Ishikawa (cell line): ENCODE measurements around the gene SURF6.

ENCODE experiments used
- CEBPB ChIP-seq: IDR thresholded peaks from 2 replicates; pipeline ENCODE4 v1.6.1; 2012
- CREB1 ChIP-seq: IDR thresholded peaks from 2 replicates; pipeline ENCODE4 v1.6.1; 2012; ENCODE audit warnings: low read depth
- EGR1 ChIP-seq: IDR thresholded peaks from 2 replicates; pipeline ENCODE4 v1.6.1; 2012
- EP300 ChIP-seq: IDR thresholded peaks from 2 replicates; pipeline ENCODE4 v1.6.1; 2012; ENCODE audit warnings: borderline replicate concordance
- FOXM1 ChIP-seq: IDR thresholded peaks from 2 replicates; pipeline ENCODE4 v1.6.1; 2012; ENCODE audit warnings: low read depth, borderline replicate concordance
- NFIC ChIP-seq: IDR thresholded peaks from 2 replicates; pipeline ENCODE4 v1.6.1; 2012
- RAD21 ChIP-seq: IDR thresholded peaks from 2 replicates; pipeline ENCODE4 v1.6.1; 2012; ENCODE audit warnings: low read depth
- TAF1 ChIP-seq: IDR thresholded peaks from 2 replicates; pipeline ENCODE4 v1.6.1; 2012; ENCODE audit warnings: low read depth, mild to moderate bottlenecking
- TEAD4 ChIP-seq: IDR thresholded peaks from 2 replicates; pipeline ENCODE4 v1.6.1; 2012
- YY1 ChIP-seq: IDR thresholded peaks from 2 replicates; pipeline ENCODE4 v1.6.1; 2012; ENCODE audit warnings: low read depth
- TF ChIP-seq, protein P1 (sequence below): IDR thresholded peaks from 2 replicates; pipeline ENCODE4 v1.6.1; 2012
- TF ChIP-seq, protein P2 (sequence below): IDR thresholded peaks from 2 replicates; pipeline ENCODE4 v1.6.1; 2012
- TF ChIP-seq, protein P3 (sequence below): IDR thresholded peaks from 2 replicates; pipeline ENCODE4 v1.6.1; 2012; ENCODE audit warnings: low read depth, mild to moderate bottlenecking

- TF ChIP-seq, protein P1, sequence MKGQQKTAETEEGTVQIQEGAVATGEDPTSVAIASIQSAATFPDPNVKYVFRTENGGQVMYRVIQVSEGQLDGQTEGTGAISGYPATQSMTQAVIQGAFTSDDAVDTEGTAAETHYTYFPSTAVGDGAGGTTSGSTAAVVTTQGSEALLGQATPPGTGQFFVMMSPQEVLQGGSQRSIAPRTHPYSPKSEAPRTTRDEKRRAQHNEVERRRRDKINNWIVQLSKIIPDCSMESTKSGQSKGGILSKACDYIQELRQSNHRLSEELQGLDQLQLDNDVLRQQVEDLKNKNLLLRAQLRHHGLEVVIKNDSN, result no peak
- TF ChIP-seq CEBPB, result no peak
- TF ChIP-seq, protein P2, sequence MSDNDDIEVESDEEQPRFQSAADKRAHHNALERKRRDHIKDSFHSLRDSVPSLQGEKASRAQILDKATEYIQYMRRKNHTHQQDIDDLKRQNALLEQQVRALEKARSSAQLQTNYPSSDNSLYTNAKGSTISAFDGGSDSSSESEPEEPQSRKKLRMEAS, result no peak
- no peak for TF ChIP-seq TAF1
- TF ChIP-seq, protein P3, sequence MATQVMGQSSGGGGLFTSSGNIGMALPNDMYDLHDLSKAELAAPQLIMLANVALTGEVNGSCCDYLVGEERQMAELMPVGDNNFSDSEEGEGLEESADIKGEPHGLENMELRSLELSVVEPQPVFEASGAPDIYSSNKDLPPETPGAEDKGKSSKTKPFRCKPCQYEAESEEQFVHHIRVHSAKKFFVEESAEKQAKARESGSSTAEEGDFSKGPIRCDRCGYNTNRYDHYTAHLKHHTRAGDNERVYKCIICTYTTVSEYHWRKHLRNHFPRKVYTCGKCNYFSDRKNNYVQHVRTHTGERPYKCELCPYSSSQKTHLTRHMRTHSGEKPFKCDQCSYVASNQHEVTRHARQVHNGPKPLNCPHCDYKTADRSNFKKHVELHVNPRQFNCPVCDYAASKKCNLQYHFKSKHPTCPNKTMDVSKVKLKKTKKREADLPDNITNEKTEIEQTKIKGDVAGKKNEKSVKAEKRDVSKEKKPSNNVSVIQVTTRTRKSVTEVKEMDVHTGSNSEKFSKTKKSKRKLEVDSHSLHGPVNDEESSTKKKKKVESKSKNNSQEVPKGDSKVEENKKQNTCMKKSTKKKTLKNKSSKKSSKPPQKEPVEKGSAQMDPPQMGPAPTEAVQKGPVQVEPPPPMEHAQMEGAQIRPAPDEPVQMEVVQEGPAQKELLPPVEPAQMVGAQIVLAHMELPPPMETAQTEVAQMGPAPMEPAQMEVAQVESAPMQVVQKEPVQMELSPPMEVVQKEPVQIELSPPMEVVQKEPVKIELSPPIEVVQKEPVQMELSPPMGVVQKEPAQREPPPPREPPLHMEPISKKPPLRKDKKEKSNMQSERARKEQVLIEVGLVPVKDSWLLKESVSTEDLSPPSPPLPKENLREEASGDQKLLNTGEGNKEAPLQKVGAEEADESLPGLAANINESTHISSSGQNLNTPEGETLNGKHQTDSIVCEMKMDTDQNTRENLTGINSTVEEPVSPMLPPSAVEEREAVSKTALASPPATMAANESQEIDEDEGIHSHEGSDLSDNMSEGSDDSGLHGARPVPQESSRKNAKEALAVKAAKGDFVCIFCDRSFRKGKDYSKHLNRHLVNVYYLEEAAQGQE, result no peak
- no peak for TF ChIP-seq EP300
- TF ChIP-seq RAD21, result peak; percentile 37
- no peak for TF ChIP-seq NFIC
- TF ChIP-seq FOXM1, result no peak
- TF ChIP-seq EGR1, result no peak
- no peak for TF ChIP-seq TEAD4
- TF ChIP-seq YY1, result no peak
- no peak for TF ChIP-seq CREB1
These were observed 23.6 kb upstream of the SURF6 start for GRCh38 chr9:133359399-133360175.
